CD4-positive, CD25-positive, alpha-beta regulatory T cell (primary cell): Measurements from ENCODE around the gene MBOAT2. TPM values are rescaled to one million over a fixed set of nuclear protein-coding genes. Genes with fewer than 3 reads are reported as not detected.
"Not testable (repeated sequence)": the region's sequence is repeated elsewhere in the genome, so short reads cannot be mapped to it uniquely, and the experiment has no call there.

Experiments used
- ATAC-seq, 2 donors: fragments of 150-1000 bp; cut with Tn5 transposase; one replicate each; pipeline ENCODE4 v1.10.0; 2021; ENCODE audit warnings: low read depth in 2 of 2, moderate number of reproducible peaks in 2 of 2, moderate library complexity in 1 of 2
- DNase-seq, 3 donors: peaks; one replicate each; pipeline versions ENCODE4 v3.0.0 to v3.0.0-alpha.2; 2012 to 2022; ENCODE audit warnings: mixed read lengths in 1 of 3
- H3K27ac ChIP-seq: one replicate; pipeline ENCODE4 v1.7.0; 2013; ENCODE audit warnings: mild to moderate bottlenecking, low read length; ENCODE audit not compliant: insufficient read depth, poor library complexity, severe bottlenecking
- H3K27me3 ChIP-seq: one replicate; pipeline ENCODE4 v1.7.0; 2013; ENCODE audit warnings: low read length; ENCODE audit not compliant: control insufficient read depth, insufficient read depth
- H3K36me3 ChIP-seq: one replicate; pipeline ENCODE4 v1.7.0; 2013; ENCODE audit warnings: mild to moderate bottlenecking, low read length, moderate library complexity; ENCODE audit not compliant: control insufficient read depth, insufficient read depth
- H3K4me1 ChIP-seq: 2 replicates; pipeline ENCODE4 v1.7.0; 2013; ENCODE audit warnings: mild to moderate bottlenecking, low read length; ENCODE audit not compliant: insufficient read depth, control insufficient read depth, poor library complexity, severe bottlenecking
- H3K4me3 ChIP-seq: one replicate; pipeline ENCODE4 v1.7.0; 2013; ENCODE audit warnings: low read depth, mild to moderate bottlenecking, low read length, moderate library complexity
- H3K9me3 ChIP-seq, 2 experiments: 1 replicate in 1 of 2; 2 replicates in 1 of 2; pipeline ENCODE4 v1.7.0; 2013; ENCODE audit warnings: low read length in 2 of 2, mild to moderate bottlenecking in 1 of 2, moderate library complexity in 1 of 2; ENCODE audit not compliant: control insufficient read depth in 2 of 2
- H3K27ac Mint-ChIP-seq, 3 donors: one replicate each; pipeline ENCODE4 v1.8.0; 2020 to 2022; ENCODE audit warnings: mild to moderate bottlenecking in 3 of 3, mixed read lengths in 3 of 3, moderate library complexity in 2 of 3
- H3K27me3 Mint-ChIP-seq: one replicate; pipeline ENCODE4 v1.8.0; 2022; ENCODE audit warnings: mild to moderate bottlenecking, mixed read lengths
- H3K36me3 Mint-ChIP-seq: one replicate; pipeline ENCODE4 v1.8.0; 2020; ENCODE audit warnings: mixed read lengths
- H3K4me1 Mint-ChIP-seq, 4 donors: one replicate each; pipeline ENCODE4 v1.8.0; 2020 to 2022; ENCODE audit warnings: mixed read lengths in 4 of 4, mild to moderate bottlenecking in 1 of 4
- H3K4me3 Mint-ChIP-seq, 4 donors: one replicate each; pipeline ENCODE4 v1.8.0; 2020 to 2022; ENCODE audit warnings: mild to moderate bottlenecking in 4 of 4, mixed read lengths in 4 of 4, moderate library complexity in 3 of 4
- H3K9me3 Mint-ChIP-seq, 7 donors: one replicate each; pipeline ENCODE4 v1.8.0; 2020 to 2022; ENCODE audit warnings: mixed read lengths in 7 of 7, mild to moderate bottlenecking in 3 of 7, moderate library complexity in 2 of 7
- polyA plus RNA-seq, 4 donors: library from polyadenylated mRNA; unstranded; fragments of 300-500 nt; fragmentation: Illumina TruSeq; gene quantifications; one replicate each; pipeline ENCODE4 v1.2.3, GENCODE V29; 2021
- total RNA-seq: library from RNA; stranded (reverse); gene quantifications from one replicate; pipeline ENCODE4 v1.2.3, GENCODE V29; 2022

MBOAT2 gene
- total RNA-seq: 2.9 TPM
- under 1 TPM in 2 of 4 donors, not detected in 2; 0.19 to 0.56 TPM for polyA plus RNA-seq

- Histone ChIP-seq H3K4me3 (no peak within 1 kb of the TSS), H3K27ac (peak within 1 kb of the TSS; percentile 5), H3K36me3 (no peaks in the 10 kb centered on the region), H3K9me3 (no peaks in the 10 kb centered on the region), H3K27me3 (peaks cover 18% of the 10 kb centered on the region), H3K4me1 (peaks cover 9% of the 10 kb centered on the region)
- ATAC-seq (peak; percentile 76), DNase-seq (peak; percentile 47 to 67 (median 52))
- H3K4me3 Mint-ChIP-seq: peak within 1 kb of the TSS; percentile 81 to 91 (median 86)
- peaks cover 0 to 15% (median 2%) of the 10 kb centered on the region in 4 donors for H3K4me1 Mint-ChIP-seq
- peak within 1 kb of the TSS in 1 of 3 donors; percentile 73 for H3K27ac Mint-ChIP-seq
- H3K27me3 Mint-ChIP-seq: peaks cover 39% of the 10 kb centered on the region
- no peaks in the 10 kb centered on the region for H3K36me3 Mint-ChIP-seq
- no peaks in the 10 kb centered on the region for H3K9me3 Mint-ChIP-seq
Measured at GRCh38 chr2:9003616-9004337, at the start of gene MBOAT2. MBOAT2 (minus strand) TSS chr2:9003684; CDS start chr2:9003614, 70 bp downstream.

GRCh38 chr2:9052821-9053533, 49.5 kb upstream of the MBOAT2 start:
- no peak overlapping the region for H3K4me3 ChIP-seq
- H3K27me3 ChIP-seq: no peaks in the 10 kb centered on the region
- no peak overlapping the region for H3K27ac Mint-ChIP-seq
- H3K9me3 Mint-ChIP-seq: peaks cover 0 to 5% (median 2%) of the 10 kb centered on the region in 7 donors
- no peaks in the 10 kb centered on the region for H3K9me3 ChIP-seq
- no peaks in the 10 kb centered on the region for H3K4me1 ChIP-seq
- no peaks in the 10 kb centered on the region for H3K36me3 ChIP-seq
- no peaks in the 10 kb centered on the region for H3K36me3 Mint-ChIP-seq
- H3K4me3 Mint-ChIP-seq: no peak overlapping the region
- DNase-seq: no peak
- peaks cover 13% of the 10 kb centered on the region for H3K27me3 Mint-ChIP-seq
- peaks cover 0 to 11% (median 7%) of the 10 kb centered on the region in 4 donors for H3K4me1 Mint-ChIP-seq
- no peak for ATAC-seq
- H3K27ac ChIP-seq: no peak overlapping the region

GRCh38 chr2:9051451-9051850, 48.0 kb upstream of the MBOAT2 start:
- H3K27me3 Mint-ChIP-seq: peaks cover 13% of the 10 kb centered on the region
- H3K36me3 ChIP-seq, H3K27me3 ChIP-seq, H3K9me3 Mint-ChIP-seq, H3K4me1 ChIP-seq, H3K27ac Mint-ChIP-seq, H3K27ac ChIP-seq, H3K4me3 Mint-ChIP-seq, ATAC-seq, H3K36me3 Mint-ChIP-seq, H3K4me3 ChIP-seq, H3K9me3 ChIP-seq, DNase-seq: not testable (repeated sequence)
- peaks cover 0 to 11% (median 7%) of the 10 kb centered on the region in 4 donors for H3K4me1 Mint-ChIP-seq

GRCh38 chr2:9050122-9050809, 46.8 kb upstream of the MBOAT2 start:
- H3K4me1 Mint-ChIP-seq: peaks cover 0 to 5% (median 3%) of the 10 kb centered on the region in 4 donors
- Histone ChIP-seq H3K36me3 (no peaks in the 10 kb centered on the region), H3K27me3 (no peaks in the 10 kb centered on the region), H3K4me3 (no peak overlapping the region), H3K27ac (no peak overlapping the region), H3K4me1 (no peaks in the 10 kb centered on the region), H3K9me3 (no peaks in the 10 kb centered on the region)
- DNase-seq (no peak), ATAC-seq (no peak)
- H3K9me3 Mint-ChIP-seq: peaks cover 0 to 2% (median 0%) of the 10 kb centered on the region in 7 donors
- no peaks in the 10 kb centered on the region for H3K36me3 Mint-ChIP-seq
- peaks cover 17% of the 10 kb centered on the region for H3K27me3 Mint-ChIP-seq
- no peak overlapping the region for H3K4me3 Mint-ChIP-seq
- H3K27ac Mint-ChIP-seq: no peak overlapping the region

GRCh38 chr2:9045595-9045994, 42.1 kb upstream of the MBOAT2 start:
- Mint-ChIP-seq H3K4me1 (no peaks in the 10 kb centered on the region), H3K27ac (no peak overlapping the region), H3K27me3 (peaks cover 16% of the 10 kb centered on the region), H3K4me3 (no peak overlapping the region), H3K9me3 (peaks cover 0 to 2% (median 0%) of the 10 kb centered on the region in 7 donors), H3K36me3 (no peaks in the 10 kb centered on the region)
- no peak overlapping the region for H3K4me3 ChIP-seq
- no peaks in the 10 kb centered on the region for H3K9me3 ChIP-seq
- DNase-seq (no peak), ATAC-seq (no peak)
- no peaks in the 10 kb centered on the region for H3K4me1 ChIP-seq
- H3K27ac ChIP-seq: no peak overlapping the region
- H3K36me3 ChIP-seq: no peaks in the 10 kb centered on the region
- no peaks in the 10 kb centered on the region for H3K27me3 ChIP-seq

- not testable (repeated sequence) for H3K36me3 ChIP-seq, H3K9me3 ChIP-seq, H3K9me3 Mint-ChIP-seq, H3K4me1 Mint-ChIP-seq, H3K4me3 Mint-ChIP-seq, H3K27ac ChIP-seq, DNase-seq, H3K36me3 Mint-ChIP-seq, H3K4me1 ChIP-seq, H3K4me3 ChIP-seq, H3K27ac Mint-ChIP-seq, H3K27me3 Mint-ChIP-seq, ATAC-seq, H3K27me3 ChIP-seq
Measured at GRCh38 chr2:9043491-9043890, 40.0 kb upstream of the MBOAT2 start.

- H3K27ac Mint-ChIP-seq: no peak overlapping the region
- peaks cover 0 to 8% (median 5%) of the 10 kb centered on the region in 7 donors for H3K9me3 Mint-ChIP-seq
- H3K27me3 Mint-ChIP-seq: peaks cover 38% of the 10 kb centered on the region
- H3K9me3 ChIP-seq: no peaks in the 10 kb centered on the region
- H3K36me3 Mint-ChIP-seq: no peaks in the 10 kb centered on the region
- no peaks in the 10 kb centered on the region for H3K36me3 ChIP-seq
- peaks cover 0 to 4% (median 0%) of the 10 kb centered on the region in 4 donors for H3K4me1 Mint-ChIP-seq
- ATAC-seq (no peak), DNase-seq (no peak)
- H3K27me3 ChIP-seq: peaks cover 5% of the 10 kb centered on the region
- H3K27ac ChIP-seq: no peak overlapping the region
- H3K4me3 ChIP-seq: no peak overlapping the region
- no peaks in the 10 kb centered on the region for H3K4me1 ChIP-seq
- H3K4me3 Mint-ChIP-seq: no peak overlapping the region
Measured at GRCh38 chr2:9037166-9037565, 33.7 kb upstream of the MBOAT2 start.
